GM21737 (cell line): ENCODE measurements around the gene MAPT.

Experiments
- ATAC-seq: cut with Tn5 transposase; IDR thresholded peaks from one replicate; pipeline ENCODE4 v1.9.1; 2021; ENCODE audit warnings: mild to moderate bottlenecking, moderate library complexity; ENCODE audit not compliant: unreplicated experiment

The MAPT gene

DNA sequence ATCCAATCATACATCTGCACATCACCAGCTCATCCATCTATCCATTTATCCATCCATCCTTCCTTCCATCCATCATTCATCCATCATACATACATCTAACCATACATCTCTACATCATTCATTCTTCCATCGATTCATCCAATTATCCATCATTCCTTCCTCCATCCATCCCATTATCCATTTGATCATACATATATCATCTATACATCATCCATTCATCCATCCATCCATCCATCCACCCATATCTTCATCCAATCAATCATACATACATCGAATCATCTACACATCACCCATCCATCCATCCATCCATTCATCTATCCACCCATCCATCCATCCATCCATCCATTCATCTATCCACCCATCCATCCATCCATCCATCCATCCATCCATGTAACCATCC lies 75.4 kb downstream of the MAPT start:
- ATAC-seq: no peak

DNA sequence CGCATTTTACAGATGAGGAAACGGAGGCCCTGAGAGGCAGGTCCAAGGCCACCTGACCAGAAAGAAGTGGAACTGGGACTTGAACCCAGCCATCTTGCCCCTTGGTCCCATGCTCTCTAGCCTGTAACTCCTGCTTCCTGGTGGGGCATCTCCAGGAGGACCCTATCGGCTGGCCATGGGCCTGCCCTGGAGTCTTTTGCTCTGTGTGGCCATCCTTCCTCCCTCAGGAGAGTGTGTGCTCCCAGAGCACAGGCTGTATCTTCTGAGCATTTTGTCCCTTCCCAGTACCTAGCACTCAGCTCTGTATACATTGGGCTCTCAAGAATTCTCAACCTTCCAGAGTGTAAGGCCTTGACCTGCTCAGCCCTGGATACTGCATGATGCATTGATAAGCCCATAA lies 76.3 kb downstream of the MAPT start:
- ATAC-seq: no peak

DNA sequence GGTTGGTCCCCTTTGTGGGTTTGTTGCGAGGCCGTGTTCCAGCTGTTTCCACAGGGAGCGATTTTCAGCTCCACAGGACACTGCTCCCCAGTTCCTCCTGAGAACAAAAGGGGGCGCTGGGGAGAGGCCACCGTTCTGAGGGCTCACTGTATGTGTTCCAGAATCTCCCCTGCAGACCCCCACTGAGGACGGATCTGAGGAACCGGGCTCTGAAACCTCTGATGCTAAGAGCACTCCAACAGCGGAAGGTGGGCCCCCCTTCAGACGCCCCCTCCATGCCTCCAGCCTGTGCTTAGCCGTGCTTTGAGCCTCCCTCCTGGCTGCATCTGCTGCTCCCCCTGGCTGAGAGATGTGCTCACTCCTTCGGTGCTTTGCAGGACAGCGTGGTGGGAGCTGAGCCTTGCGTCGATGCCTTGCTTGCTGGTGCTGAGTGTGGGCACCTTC lies 77.4 kb downstream of the MAPT start:
- ATAC-seq: no peak

DNA sequence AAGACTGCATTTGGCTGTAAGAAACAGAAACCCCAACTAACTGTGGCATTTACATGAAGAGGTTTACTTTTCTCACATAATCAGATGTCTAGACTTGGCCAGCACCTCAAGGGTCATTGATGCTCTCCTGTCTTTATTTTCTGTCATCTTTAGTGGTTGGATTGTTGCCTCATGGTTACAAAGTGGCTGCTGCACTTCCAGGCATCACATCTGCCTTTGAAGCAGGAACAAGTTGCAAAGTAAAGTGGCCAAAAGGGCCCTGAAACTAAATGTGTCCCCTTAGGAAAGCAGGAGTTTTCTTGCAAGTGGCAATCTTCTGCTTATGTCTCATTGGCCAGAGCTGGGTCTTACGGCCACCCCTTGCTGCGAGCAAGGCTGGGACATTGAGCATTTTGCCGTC lies 78.2 kb downstream of the MAPT start:
- no peak for ATAC-seq

DNA sequence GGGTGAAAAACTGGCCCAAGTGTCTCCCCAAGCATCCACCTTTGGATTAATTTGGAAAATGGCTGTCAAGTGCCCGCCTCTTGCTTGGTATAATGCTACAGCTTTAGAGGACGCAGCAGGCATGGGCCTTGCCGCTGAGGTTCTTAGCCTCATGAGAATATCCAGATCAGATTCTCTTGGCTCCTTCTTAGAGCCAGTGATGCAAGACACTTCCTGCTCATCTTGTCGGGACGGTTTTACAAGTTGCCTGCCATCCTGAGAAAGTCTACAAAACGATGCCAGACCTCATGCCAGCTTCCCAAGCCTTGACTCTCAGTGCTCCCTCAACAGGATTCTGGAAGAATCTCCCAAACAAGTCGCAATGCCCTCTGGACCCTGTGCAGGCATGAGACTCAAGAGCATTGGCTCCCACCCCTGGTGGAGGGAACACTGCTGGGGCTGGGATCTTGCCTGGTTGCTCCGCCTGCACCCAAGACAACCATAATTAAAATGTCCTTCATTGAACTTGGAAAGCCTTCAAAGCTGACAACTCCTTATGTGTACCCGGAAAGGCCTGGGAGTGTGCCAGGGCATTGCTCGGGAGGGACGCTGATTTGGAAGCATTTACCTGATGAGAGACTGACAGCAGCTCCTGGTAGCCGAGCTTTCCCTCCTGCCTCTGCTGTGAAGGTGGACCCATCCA lies 78.9 kb downstream of the MAPT start:
- ATAC-seq: no peak

DNA sequence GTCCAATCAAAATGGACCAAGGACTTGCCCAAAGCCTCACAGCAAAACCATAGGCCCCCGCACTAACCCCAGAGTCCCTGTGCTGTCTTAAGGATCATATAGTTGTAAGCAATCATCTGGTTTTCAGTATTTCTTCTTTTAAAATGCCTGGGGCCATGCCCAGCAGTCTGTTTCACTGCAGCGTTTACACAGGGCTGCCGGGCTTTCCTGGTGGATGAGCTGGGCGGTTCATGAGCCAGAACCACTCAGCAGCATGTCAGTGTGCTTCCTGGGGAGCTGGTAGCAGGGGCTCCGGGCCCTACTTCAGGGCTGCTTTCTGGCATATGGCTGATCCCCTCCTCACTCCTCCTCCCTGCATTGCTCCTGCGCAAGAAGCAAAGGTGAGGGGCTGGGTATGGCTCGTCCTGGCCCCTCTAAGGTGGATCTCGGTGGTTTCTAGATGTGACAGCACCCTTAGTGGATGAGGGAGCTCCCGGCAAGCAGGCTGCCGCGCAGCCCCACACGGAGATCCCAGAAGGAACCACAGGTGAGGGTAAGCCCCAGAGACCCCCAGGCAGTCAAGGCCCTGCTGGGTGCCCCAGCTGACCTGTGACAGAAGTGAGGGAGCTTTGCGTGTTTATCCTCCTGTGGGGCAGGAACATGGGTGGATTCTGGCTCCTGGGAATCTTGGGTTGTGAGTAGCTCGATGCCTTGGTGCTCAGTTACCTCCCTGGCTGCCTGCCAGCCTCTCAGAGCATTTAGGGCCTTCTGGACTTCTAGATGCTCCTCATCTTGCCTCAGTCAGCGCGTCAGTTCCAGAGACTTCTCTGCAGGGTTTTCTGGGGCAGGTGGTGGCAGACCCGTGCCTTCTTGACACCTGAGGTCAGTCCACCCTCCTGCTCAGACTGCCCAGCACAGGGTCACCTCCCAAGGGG lies 79.8 kb downstream of the MAPT start:
- ATAC-seq: no peak

DNA sequence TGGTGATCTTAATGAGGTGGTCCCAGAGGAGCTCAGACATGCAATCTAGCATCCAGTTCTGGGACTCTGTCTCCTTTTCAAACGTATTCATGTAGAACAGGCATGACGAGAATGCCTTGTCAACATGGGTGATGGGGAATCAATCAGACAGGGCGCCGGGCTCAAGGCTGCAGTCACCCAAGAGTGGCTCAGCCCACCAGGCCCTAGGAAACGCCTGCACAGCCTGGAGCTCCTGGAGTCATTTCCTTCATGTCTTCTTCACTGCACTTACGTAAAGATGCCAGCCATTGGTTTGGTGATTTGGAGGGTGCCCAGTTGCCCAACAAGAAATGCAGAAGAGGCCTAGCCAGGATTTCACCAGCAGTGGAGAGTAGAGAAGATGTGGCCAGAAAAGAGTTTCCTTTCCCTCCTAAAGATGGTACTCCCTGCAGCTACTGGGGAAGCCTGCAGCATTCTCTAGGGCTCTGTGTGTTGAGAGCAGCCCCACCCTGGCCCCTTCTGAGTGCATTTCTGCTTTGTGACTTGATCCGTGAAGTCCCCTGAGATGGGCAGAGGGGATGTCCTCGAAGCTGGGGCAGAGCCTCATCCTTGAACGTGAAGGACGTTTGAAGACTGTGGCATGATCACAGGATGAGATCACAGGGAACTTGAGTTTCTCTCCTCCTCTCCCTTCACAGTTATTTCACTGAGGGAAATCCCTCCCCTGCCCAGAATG lies 80.7 kb downstream of the MAPT start:
- ATAC-seq: no peak

DNA sequence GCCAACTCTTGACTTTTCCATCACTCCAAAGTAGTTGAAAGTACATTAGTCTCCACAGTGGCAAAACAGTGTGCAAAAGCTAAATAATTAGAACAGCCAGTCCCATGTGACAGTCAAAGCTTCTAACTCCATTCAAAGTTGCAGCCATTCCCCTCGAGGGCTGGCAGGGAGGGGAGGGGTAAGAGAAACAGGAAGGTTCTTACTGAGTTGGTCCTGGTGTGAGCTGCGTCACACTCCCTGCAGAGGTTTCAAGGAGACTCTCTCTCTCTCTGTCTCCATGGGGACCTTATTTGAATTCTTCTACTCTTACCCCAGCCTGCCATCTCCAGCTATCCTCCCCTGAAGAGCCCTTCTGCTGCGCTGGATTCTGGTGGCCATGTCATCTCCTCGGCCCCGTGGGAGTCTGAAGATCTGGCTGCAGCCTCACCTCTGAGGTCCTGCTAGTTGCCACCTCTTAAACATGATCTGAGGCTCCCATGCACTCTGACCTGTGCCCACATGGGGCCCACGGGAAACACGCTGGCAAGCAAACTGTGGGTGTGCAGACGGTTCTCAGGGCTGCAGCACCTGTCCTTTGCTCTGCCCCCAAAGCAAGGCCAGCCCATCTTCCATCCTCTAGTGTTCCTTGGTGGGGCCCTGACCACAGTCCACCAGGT lies 81.4 kb downstream of the MAPT start:
- ATAC-seq: no peak

DNA sequence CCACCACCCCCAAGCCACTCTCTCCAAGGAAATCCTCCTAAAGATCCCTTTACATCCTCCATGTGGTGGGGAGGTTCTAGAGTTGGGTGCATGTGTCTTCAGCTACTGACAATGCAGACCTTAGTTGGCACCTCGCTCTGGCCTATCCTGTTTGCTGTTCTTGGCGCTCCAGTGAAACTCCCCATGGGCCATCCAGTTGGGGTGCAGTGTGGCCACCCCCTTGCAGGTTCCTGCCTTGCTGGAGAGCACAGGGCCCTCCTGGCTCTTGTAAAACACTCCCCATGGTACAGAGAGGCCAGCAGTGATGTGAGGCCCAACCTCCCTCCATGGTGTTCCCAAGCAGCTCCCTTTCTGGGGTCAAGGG lies 82.0 kb downstream of the MAPT start:
- ATAC-seq: no peak

DNA sequence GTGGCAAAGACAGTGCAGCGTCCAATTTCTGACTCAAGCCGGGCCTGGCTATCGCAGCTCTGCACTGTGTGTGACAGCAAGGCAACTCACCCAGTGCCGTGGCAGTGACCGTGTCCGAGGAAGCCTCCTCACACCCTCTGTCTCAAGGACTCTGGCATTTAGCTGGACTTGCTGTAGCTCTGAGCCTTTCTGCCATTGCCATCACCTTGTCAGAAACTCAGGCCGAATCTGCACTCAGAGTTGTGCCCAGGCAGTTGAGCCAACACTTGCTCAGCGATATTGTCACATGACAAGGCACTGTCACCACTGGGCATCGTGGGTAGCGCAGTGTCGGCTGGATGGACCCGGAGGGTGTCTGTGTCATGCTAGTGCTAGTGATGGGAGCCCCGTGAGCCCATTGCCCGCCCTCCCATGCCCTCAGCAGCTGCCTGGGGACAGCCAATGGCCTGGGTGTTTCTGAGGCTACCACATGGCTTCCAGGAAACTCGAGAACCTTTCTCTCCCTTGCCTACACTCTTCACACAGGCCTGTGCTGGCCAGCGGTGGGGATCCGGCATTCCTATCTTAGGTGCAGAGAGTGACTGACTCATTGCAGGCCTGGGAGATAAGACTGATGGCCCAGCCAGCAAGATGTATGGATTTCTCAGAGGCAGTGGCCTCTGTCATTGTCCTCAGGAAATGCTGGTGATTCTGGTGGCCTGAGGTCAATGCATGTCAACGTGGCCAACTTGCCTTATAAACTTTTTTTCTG lies 82.6 kb downstream of the MAPT start:
- no peak for ATAC-seq

DNA sequence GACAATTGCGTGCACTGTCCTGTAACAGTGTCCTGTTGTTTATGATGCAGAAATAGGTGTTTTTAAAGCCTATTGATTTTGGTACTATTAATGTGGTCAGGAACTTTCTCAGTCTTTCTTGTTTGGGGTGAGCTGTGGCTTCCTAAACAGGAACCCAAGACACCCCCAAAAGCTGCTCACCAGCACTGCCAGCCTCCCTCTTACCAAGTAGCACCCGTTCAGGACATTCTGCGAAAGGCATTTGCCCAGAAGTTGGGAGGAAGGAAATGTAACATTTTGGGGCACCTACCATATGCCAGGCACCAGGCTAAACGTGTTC lies 83.1 kb downstream of the MAPT start:
- ATAC-seq: no peak

DNA sequence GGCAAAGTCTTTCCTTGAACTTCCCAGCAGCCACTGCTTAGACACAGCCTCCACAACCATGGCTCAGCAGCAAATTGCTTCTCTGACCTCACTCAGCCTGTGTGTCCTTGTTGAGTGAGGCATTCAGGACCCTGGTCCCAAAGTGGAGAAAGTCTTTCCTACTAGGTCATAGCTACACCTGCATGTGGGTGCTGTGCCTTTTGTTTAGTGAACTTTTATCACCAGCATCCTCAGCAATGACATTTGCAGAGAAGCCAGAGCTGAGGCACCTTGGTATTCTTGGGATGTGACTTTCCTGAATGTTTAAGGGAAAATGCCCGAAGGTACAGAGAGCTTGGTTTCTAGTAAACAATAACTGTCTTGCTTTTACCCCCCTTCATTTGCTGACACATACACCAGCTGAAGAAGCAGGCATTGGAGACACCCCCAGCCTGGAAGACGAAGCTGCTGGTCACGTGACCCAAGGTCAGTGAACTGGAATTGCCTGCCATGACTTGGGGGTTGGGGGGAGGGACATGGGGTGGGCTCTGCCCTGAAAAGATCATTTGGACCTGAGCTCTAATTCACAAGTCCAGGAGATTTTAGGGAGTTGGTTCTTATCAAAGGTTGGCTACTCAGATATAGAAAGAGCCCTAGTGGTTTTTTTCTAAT lies 83.7 kb downstream of the MAPT start:
- no peak for ATAC-seq

DNA sequence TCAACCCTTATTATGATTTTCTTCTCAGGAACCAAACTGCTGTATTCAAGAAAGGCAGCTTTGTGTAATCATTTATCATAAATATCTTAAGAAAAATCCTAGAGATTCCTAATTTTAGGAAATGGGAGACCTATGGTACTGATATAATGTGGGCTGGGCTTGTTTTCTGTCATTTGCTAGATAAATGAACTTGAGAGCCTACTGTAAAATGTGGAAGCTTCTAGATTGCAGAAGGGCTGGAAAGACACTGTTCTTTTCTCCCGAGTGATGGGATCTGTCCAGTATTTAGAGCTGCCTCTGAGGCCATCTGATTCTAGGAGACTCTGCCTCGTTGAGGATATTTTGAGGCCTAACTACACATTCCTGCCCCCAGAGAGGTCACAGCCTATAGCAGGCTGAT lies 84.8 kb downstream of the MAPT start:
- ATAC-seq: no peak

DNA sequence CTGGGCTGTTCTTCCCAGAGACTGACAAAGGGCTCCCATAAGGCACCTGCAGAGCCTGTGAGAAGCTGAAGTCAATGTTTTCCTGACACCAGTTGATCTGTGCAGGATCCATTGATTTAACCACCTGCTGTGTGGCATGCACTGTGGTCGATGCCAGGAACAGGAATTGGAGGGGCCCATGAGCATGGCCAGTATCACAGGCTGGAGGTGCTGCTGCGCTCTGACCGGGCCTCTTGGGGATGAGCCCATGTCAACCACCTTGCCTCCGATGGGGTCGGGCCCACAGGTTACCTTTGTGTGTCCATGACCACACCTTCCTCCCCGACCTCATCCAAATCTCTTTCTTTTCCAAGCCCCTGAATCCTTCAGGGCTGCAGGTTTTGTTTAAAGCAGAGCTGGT lies 86.5 kb downstream of the MAPT start:
- no peak for ATAC-seq

DNA sequence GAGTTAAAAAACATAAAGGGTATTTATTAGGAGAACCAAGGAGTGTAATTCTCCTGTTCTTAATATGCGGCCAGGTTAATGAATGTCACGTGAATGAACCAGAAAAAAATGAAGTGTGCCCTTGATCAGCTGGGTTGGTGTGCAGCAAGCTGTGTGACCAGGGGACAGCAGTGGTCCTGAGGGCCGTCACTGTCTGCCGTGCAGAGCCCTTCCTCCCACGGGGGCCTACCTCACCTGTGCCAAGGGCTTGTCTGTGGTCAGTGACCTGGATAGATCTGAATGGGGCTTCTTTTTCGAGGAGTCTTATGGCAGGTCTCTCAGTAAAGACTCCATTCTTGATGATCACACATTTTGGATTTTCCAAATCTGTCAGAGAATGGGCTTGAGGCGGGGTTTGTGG lies 87.0 kb downstream of the MAPT start:
- no peak for ATAC-seq

DNA sequence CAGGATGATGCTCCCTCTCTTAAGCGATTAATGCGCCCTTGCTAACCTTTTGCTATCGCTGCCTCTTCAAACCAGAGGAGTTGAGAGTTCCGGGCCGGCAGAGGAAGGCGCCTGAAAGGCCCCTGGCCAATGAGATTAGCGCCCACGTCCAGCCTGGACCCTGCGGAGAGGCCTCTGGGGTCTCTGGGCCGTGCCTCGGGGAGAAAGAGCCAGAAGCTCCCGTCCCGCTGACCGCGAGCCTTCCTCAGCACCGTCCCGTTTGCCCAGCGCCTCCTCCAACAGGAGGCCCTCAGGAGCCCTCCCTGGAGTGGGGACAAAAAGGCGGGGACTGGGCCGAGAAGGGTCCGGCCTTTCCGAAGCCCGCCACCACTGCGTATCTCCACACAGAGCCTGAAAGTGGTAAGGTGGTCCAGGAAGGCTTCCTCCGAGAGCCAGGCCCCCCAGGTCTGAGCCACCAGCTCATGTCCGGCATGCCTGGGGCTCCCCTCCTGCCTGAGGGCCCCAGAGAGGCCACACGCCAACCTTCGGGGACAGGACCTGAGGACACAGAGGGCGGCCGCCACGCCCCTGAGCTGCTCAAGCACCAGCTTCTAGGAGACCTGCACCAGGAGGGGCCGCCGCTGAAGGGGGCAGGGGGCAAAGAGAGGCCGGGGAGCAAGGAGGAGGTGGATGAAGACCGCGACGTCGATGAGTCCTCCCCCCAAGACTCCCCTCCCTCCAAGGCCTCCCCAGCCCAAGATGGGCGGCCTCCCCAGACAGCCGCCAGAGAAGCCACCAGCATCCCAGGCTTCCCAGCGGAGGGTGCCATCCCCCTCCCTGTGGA lies 88.6 kb downstream of the MAPT start:
- ATAC-seq: no peak

DNA sequence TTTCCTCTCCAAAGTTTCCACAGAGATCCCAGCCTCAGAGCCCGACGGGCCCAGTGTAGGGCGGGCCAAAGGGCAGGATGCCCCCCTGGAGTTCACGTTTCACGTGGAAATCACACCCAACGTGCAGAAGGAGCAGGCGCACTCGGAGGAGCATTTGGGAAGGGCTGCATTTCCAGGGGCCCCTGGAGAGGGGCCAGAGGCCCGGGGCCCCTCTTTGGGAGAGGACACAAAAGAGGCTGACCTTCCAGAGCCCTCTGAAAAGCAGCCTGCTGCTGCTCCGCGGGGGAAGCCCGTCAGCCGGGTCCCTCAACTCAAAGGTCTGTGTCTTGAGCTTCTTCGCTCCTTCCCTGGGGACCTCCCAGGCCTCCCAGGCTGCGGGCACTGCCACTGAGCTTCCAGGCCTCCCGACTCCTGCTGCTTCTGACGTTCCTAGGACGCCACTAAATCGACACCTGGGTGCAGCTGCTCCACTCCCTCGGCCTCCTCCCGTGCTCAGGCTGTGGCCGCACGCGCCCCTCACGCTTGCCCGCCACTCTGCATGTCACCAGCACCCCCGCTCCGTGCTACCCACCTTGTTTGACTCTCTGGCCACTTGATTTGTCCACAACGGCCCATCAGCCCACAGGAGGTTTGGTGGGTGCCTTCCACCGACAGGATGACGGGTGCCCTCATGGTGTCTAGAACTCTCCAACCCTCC lies 89.4 kb downstream of the MAPT start:
- no peak for ATAC-seq

DNA sequence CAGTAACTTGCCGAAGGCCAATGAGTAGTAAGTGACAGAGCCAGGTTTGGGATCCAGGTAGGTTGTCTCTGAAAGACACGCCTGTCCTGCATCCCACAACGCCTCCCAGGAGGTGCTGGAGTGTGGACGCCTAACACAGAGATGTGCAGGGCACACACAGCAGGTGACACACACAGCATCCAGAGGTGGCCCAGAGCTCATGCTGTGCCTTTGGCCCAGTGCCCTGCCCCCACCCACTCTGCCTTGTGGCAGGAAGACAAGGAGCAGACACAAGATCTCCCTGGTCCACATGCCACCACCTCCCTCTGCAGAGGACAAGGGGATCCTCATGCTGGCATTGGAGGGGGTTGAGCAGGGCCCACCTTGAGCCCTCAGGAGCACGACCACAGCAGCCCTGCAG lies 90.0 kb downstream of the MAPT start:
- no peak for ATAC-seq

DNA sequence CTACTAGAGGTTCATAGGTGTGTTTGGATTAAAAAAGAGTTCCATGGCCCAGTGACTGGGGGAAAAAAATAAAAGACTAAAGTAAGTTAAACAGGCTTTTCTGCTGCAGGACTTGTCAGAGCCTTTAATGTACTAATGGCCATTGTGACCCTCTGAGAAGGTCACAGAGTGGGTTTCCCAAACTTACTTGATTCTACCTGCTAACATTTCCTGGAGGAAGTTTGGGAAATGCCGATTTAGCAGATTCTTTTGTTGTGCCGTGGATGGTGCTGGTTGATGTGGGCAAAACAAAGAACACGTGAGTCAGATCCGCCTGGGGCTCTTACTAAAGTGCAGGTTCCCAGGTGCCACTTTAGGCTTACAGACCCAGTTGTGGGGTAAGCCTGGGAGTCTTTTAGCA lies 91.1 kb downstream of the MAPT start:
- no peak for ATAC-seq
